Posterior cingulate gyrus (tissue), 11 donors: ENCODE data around the gene BRD4.
"Not testable (repeated sequence)": the region's sequence is repeated elsewhere in the genome, so short reads cannot be mapped to it uniquely, and the experiment has no call there.

Experiments used
- DNase-seq, 10 donors: peaks; one replicate each; pipeline versions ENCODE4 v3.0.0 to v3.0.0-alpha.2; 2020 to 2021; ENCODE audit warnings: mixed read lengths in 3 of 10
- intact Hi-C: fragments of 100-400 bp; cut with DNase I; formaldehyde crosslinking; loops from one replicate; pipeline ENCODE4 v1.15.1; 2023

The BRD4 gene

GRCh38 chr19:15363791-15364190, 31.5 kb upstream of the BRD4 start:
- DNase-seq, intact Hi-C loops: not testable (repeated sequence)

DNA sequence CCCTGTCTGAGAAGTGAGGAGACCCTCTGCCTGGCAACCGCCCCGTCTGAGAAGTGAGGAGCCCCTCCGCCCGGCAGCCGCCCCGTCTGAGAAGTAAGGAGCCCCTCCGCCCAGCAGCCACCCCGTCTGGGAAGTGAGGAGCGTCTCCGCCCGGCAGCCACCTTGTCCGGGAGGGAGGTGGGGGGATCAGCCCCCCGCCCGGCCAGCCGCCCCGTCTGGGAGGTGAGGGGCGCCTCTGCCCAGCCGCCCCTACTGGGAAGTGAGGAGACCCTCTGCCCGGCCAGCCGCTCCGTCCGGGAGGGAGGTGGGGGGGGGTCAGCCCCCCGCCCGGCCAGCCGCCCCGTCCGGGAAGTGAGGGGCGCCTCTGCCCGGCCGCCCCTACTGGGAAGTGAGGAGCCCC, 30.7 kb upstream of the BRD4 start:
- DNase-seq, intact Hi-C loops: not testable (repeated sequence)

GRCh38 chr19:15360015-15360414, 27.7 kb upstream of the BRD4 start:
- intact Hi-C loops = not testable (repeated sequence)
- DNase-seq = peak in 1 of 10 donors; percentile 10

GRCh38 chr19:15358918-15359317, 26.6 kb upstream of the BRD4 start:
- DNase-seq = peak in 3 of 10 donors; percentile 9 to 61 (median 35)
- intact Hi-C loops = no loop called here

DNA sequence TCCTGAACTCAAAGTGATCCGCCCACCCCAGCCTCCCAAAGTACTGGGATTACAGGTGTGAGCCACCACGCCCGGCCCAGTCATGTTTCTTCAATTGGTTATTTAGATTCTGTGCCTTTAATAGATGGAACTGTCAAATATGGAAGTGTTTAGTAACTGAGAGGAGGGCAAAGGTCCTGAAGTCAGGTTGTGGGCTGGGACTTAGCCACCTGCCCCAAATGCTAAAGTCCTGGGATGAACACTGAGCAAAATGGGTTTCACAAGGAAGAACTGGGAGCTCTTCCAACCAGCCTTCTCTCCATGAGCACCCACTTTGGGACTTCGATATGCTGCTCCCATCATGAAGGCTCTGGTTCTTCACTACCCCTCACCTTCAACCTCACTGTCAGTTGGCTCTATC, 25.6 kb upstream of the BRD4 start:
- DNase-seq = no peak
- intact Hi-C loops = no loop called here

DNA sequence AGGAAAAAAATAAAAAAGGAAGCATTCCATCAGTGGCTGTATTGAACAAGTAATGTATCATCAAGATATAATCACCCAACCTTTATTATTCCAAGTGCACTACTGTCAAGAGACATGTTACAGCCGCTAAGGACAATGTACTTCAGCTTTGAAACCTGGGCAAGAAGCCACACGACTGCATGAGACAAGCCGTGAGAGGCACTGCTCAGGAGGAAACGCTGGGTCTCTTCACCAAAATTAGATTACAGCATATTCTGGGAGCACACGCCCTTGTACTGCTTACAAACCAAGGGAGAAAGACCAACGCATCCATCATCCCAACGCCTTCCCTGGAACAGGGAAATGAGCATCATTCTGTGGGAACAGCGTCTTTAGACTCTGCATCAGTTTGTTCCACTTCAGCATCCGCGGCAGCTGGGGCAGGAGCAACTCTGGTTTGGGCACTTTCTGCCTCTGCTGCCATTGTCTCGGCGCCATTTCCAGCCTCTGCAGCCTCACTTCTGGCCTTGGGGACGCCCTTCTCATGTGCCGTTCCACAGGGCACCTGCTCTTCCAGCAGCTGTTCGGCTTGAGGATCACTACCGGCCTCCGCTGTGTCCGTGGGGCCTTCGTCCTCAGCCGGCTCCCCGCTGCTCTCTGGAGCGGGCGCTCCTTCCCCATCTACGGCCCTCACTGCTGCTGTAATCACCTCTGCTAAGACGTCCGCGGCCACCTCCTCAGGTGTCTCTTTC, 22.4 kb upstream of the BRD4 start:
- intact Hi-C loops = no loop called here
- DNase-seq = no peak

GRCh38 chr19:15353908-15354307, 21.6 kb upstream of the BRD4 start:
- no peak for DNase-seq
- intact Hi-C loops = no loop called here

- DNase-seq = peak in 1 of 10 donors; percentile 14
- intact Hi-C loops = not testable (repeated sequence)
Measured at GRCh38 chr19:15352535-15352934, 20.2 kb upstream of the BRD4 start.

GRCh38 chr19:15341328-15341727, 9.0 kb upstream of the BRD4 start:
- DNase-seq = peak in 1 of 10 donors; percentile 39
- intact Hi-C loops = not testable (repeated sequence)

GRCh38 chr19:15340086-15340485, 7.7 kb upstream of the BRD4 start:
- no peak for DNase-seq
- intact Hi-C loops = no loop called here

DNA sequence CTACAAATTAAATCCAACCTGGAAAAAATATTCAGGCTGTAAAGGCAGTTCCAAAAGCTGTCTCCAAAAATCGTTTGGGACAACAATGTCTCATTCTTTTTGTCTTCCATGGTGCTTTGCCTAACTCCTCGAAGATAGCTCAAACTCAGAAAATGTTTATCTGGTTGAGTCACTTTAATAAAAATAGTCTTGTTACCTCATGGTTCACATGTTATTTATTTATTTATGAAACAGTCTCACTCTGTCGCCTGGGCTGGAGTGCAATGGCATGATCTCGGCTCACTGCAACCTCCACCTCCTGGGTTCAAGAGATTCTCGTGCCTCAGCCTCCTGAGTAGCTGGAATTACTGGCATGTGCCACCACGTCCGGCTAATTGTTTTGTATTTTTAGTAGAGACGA, 4.9 kb upstream of the BRD4 start:
- intact Hi-C loops = no loop called here
- peak in 1 of 10 donors; percentile 19 for DNase-seq

- intact Hi-C loops = not testable (repeated sequence)
Measured at GRCh38 chr19:15335992-15336391, 3.7 kb upstream of the BRD4 start.

GRCh38 chr19:15331419-15332310, 674 bp downstream of the BRD4 start:
- DNase-seq = peak in 7 of 10 donors; percentile 14 to 90 (median 54)
- intact Hi-C loops = loop anchor here (2.0 to 5.0 kb wide), 3 partner anchors 43 to 64 kb away; no protein-coding TSS in a partner anchor

More at GRCh38 chr19:15335992-15336391, 3.7 kb upstream of the BRD4 start:
- peak in 1 of 10 donors; percentile 36 for DNase-seq

GRCh38 chr19:15330801-15331418, 1.4 kb downstream of the BRD4 start:
- peak in 1 of 10 donors; percentile 24 for DNase-seq
- intact Hi-C loops = loop anchor here (2.0 to 5.0 kb wide), 3 partner anchors 42 to 64 kb away; no protein-coding TSS in a partner anchor

DNA sequence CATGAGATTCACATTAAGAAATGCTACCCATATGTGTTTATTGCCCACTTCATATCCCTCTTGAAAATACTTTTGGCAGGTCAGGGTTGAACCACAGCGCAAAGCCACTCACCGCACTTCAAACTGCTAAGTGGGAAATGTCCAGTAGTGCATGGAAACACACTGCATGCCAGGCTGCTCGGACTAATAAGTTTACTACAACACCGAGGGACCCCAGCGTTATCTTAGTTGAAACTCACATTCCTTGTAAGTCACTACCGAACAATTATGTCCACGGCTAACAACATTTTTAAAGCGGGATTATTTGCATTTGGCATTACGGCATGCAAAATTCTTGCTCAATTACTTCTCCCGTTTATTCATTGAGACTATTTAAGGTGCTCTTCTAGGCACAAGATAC, 4.0 kb downstream of the BRD4 start:
- peak in 2 of 10 donors; percentile 39 to 54 for DNase-seq
- intact Hi-C loops = no loop called here

DNA sequence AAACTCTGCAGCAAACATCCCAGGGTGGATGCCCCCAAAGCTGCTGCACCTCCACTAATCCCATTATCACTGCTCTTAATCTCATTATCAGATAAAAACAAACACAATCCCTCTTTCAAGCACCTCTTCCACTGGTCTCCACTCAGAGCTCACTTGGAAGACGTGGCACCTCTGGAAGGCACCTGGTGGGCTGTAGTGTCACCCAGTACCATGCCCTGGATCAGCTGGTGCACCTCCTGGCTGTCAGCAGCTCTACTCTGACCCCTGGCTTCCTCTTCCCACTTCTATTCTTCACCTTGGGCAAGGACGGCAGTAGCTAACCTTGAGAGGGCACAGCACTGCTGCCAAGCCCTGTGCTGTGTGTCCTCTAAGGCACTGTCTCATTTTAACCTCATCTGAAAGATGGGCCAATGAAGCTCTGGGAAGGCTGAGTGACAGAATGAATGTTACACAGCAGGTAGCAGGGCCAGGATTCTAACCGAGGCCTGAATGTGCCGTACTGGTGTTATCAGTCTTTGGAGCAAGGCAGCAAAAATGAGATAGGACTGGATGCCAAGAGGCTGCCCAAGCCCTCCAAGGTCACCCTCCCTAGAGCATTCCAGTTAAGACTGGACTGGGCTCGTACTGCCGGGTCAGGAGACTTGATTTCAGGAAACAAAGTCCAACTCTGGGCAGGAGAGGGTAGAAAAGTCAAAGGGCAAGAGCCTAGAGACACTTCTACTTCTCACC, 7.4 kb downstream of the BRD4 start:
- intact Hi-C loops = no loop called here
- peak in 2 of 10 donors; percentile 26 to 45 for DNase-seq

DNA sequence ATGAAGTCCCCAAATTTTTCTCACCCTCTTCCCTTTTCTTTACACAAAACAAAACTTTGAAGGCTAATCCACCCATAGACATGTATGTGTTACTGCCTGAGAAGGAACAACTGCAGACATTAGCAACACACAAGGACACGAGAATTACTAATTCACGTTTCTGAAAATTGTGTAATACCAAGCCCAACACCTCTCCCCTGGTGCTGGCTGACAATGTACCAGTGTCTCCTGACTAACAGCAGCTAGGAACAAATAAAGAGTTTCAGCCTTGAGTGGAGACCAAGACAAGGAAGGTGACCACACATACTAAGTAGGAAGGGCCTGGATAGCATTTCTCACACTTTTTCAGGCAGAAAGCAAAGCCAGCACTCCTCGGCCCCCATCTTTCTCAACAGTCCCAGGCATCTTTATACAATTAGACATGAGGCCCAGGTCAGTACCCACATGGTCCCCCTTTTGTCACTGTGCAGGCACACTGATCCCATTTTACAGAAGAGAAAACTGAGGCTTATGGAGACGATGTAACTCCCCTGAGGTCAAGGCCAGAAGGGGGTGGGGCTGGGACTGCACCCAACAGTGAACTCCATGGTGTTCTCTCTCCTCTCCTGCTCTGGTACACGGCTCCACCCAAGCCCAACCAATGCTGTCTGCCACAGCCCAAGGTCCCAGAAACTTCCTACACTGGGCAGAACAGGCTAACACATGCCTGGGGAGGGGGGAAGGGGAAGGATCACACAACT, 8.7 kb downstream of the BRD4 start:
- peak in 2 of 10 donors; percentile 22 to 67 for DNase-seq
- intact Hi-C loops = no loop called here

DNA sequence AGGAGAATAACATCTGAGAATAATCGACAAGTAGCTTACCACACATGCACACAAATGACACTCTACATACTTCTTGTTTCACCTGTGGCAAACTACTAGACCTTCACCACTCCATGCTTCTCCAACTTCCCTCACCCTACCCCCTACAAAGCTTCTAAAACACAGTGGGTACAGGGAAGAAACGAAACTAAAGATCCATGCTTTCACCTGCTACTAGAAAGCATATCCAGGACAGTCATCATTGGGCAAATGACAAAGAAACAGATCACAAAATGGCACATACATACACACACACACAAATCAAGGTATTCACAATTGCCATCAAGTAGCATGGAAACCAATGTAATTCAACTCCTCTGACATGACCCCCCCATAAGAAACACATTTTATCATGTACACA, 10.6 kb downstream of the BRD4 start:
- no peak for DNase-seq
- intact Hi-C loops = no loop called here

GRCh38 chr19:15320116-15320515, 12.2 kb downstream of the BRD4 start:
- DNase-seq = no peak
- intact Hi-C loops = no loop called here
